ENCODE results near the gene NTN1. TPM values are rescaled to one million over a fixed set of nuclear protein-coding genes. Genes with fewer than 3 reads are reported as not detected.

Gene NTN1
- total RNA-seq, 1 experiment from 2014 or later = 4.2 TPM

DNA sequence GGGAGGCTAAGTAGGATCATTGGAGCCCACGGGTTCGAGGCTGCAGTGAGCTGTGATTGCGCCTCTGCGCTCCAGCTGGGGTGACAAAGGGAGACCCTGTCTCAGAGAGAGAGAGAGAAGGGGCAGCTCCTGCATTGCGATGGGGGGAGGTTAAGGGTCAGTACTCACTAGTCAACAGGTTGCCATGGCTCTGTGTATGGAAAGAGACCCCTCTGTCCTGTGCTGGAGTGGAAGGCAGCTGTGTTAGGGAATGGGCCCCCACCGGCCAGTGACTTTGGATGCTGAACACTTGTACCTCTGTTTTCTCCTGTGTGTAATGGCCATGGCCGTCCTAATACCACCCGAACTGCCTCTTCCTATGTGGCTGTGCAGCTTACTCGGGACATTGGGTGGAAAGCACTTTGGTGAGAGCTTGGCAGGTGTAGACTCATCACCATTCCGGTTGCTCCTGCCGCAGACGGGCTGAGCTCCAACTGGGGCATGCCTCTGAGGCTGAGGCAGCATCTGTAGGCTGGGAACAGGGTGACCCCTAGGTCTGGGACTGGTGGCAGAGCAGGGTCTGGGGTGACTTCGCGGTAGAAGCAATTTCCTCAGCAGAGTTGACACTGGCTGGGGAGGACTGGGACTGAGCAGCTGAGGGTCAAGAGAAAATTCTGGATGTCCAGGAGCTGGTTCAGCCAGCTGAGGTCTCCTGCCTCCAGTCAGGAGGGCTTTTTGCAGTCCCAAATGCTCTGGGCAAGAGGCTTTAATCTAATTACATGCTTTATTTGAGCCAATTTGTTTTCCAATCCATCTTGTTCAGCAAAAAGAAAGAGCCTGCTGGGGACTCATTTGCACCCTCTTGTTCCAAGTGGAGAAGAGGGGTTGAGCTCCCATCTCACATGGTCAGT lies 184.5 kb downstream of the NTN1 start:
- H3K9ac ChIP-seq (ENCODE audit: low read length) = no peak overlapping the region
- RAD21 ChIA-PET (ENCODE audit: low non-redundant PET in 1 of 2, low total read pairs in 2 of 2, uncharacterized antibody in 2 of 2, unreplicated experiment in 2 of 2) = no interaction called here
- TF ChIP-seq JUND (IDR thresholded peaks at IDR 0.05) (no peak), EZH2phosphoT487 (IDR thresholded peaks at IDR 0.05; ENCODE audit: borderline replicate concordance) (no peak)

DNA sequence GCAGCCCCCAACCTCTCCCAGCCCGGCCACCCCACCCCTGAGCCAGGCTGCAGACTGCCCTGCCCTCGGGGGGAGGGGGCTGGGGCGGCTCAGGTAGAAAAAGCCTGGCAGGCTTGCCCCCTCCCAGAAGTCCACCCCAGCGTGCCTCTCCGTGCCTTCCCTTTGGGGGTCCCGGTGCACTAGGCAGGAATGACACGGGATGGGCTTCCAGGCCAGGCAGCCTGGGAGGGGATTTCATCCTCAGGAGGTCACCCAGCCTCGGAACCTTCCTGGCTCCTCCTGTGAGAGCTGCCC lies 185.0 kb downstream of the NTN1 start:
- ChIA-PET POLR2A (no interaction called here), CTCF (no interaction called here), RAD21 (ENCODE audit: low non-redundant PET in 1 of 2, low total read pairs in 2 of 2, uncharacterized antibody in 2 of 2, unreplicated experiment in 2 of 2) (no interaction called here)
- intact Hi-C loops (cut with micrococcal nuclease) = no loop called here
- no peaks in the 10 kb centered on the region for H3K9me2 ChIP-seq (ENCODE audit: insufficient read depth)
- no peaks in the 10 kb centered on the region for H3K79me2 ChIP-seq (ENCODE audit: insufficient read depth, low read length)
- H3K4me2 ChIP-seq (ENCODE audit: low read length) = no peak overlapping the region
- H3K36me3 ChIP-seq (ENCODE audit: control insufficient read depth in 1 of 2, insufficient read depth in 2 of 2, low read length in 2 of 2) = no peaks in the 10 kb centered on the region
- no peaks in the 10 kb centered on the region for H3K4me1 ChIP-seq (ENCODE audit: control insufficient read depth in 1 of 2, insufficient read depth in 2 of 2, low read length in 2 of 2)
- no peaks in the 10 kb centered on the region for H3K27me3 ChIP-seq (ENCODE audit: insufficient read depth, low read length)
- DNase-seq (ENCODE audit: low read depth, low spot score) (no peak), ATAC-seq (no peak)
- H3K4me3 ChIP-seq (replicated peaks in 1 of 2; ENCODE audit: low read depth in 1 of 2, low read length in 2 of 2) = no peak overlapping the region
- TF ChIP-seq FOSL1 (IDR thresholded peaks at IDR 0.05; ENCODE audit: low read depth) = no peak
- no peaks in the 10 kb centered on the region for H3K9me3 ChIP-seq (ENCODE audit: control insufficient read depth in 1 of 2, insufficient read depth in 1 of 2, low read depth in 1 of 2, low read length in 2 of 2)
- no peak overlapping the region for H2AFZ ChIP-seq (ENCODE audit: low read depth, low read length, poor library complexity, severe bottlenecking)
- H3K27ac ChIP-seq (ENCODE audit: low read depth, low read length) = no peak overlapping the region
- no peak overlapping the region for H3K9ac ChIP-seq (ENCODE audit: low read length)
- H4K20me1 ChIP-seq (ENCODE audit: insufficient read depth) = no peaks in the 10 kb centered on the region
- BruUV-seq (replicated peaks) = no TSS peak

More for the DNA sequence above, 184.5 kb downstream of the NTN1 start:
- Histone ChIP-seq H3K4me1 (ENCODE audit: control insufficient read depth in 1 of 2, insufficient read depth in 2 of 2, low read length in 2 of 2) (no peaks in the 10 kb centered on the region), H3K27me3 (ENCODE audit: insufficient read depth, low read length) (no peaks in the 10 kb centered on the region), H3K27ac (ENCODE audit: low read depth, low read length) (no peak overlapping the region), H2AFZ (ENCODE audit: low read depth, low read length, poor library complexity, severe bottlenecking) (no peak overlapping the region), H3K4me2 (ENCODE audit: low read length) (no peak overlapping the region), H3K36me3 (ENCODE audit: control insufficient read depth in 1 of 2, insufficient read depth in 2 of 2, low read length in 2 of 2) (no peaks in the 10 kb centered on the region), H3K4me3 (replicated peaks in 1 of 2; ENCODE audit: low read depth in 1 of 2, low read length in 2 of 2) (no peak overlapping the region), H3K9me3 (ENCODE audit: control insufficient read depth in 1 of 2, insufficient read depth in 1 of 2, low read depth in 1 of 2, low read length in 2 of 2) (no peaks in the 10 kb centered on the region), H3K79me2 (ENCODE audit: insufficient read depth, low read length) (no peaks in the 10 kb centered on the region), H4K20me1 (ENCODE audit: insufficient read depth) (no peaks in the 10 kb centered on the region), H3K9me2 (ENCODE audit: insufficient read depth) (no peaks in the 10 kb centered on the region)
- intact Hi-C loops (cut with micrococcal nuclease) = no loop called here
- ChIA-PET CTCF (no interaction called here), POLR2A (no interaction called here)
- BruUV-seq (replicated peaks) = no TSS peak
- ATAC-seq = no peak
- DNase-seq (ENCODE audit: low read depth, low spot score) = no peak

All from HCT116 (cell line).